IPS-18a (cell line): ENCODE results near the gene CD163L1.

Experiments used
- H3K27ac ChIP-seq: one replicate; pipeline ENCODE4 v1.5.1; 2013; ENCODE audit warnings: low read length
- H3K27me3 ChIP-seq: one replicate; pipeline ENCODE4 v1.6.1; 2013; ENCODE audit warnings: mild to moderate bottlenecking, low read length; ENCODE audit not compliant: control insufficient read depth, insufficient read depth
- H3K36me3 ChIP-seq: one replicate; pipeline ENCODE4 v1.6.1; 2013; ENCODE audit warnings: low read depth, low read length; ENCODE audit not compliant: control insufficient read depth
- H3K4me1 ChIP-seq: one replicate; pipeline ENCODE4 v1.6.1; 2013; ENCODE audit warnings: low read depth, low read length; ENCODE audit not compliant: control insufficient read depth
- H3K4me3 ChIP-seq: one replicate; pipeline ENCODE4 v1.5.1; 2013; ENCODE audit warnings: low read length
- H3K9ac ChIP-seq: one replicate; pipeline ENCODE4 v1.6.1; 2013; ENCODE audit warnings: mild to moderate bottlenecking, low read length, moderate library complexity
- H3K9me3 ChIP-seq: one replicate; pipeline ENCODE4 v1.6.1; 2013; ENCODE audit warnings: low read depth, low read length; ENCODE audit not compliant: control insufficient read depth

The CD163L1 gene

DNA sequence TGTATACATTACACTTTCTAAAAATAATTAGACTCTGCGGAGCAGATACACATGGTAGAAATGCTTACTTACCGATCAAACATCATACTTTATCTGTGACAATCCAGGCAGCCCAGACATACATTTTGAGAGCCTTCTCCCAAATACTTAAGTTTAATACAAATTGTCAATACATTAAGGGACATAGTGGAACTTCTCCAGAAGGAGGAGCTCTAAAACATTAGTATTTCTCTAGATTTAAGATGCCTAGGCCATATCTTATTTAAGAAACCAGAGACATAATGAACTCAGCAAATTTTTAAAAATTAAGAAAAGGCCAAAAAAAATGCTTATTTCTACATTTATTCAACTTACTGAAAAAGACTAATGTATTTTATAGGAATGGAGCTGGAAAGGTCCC lies 124.0 kb downstream of the CD163L1 start:
- Histone ChIP-seq H3K36me3 (no peaks in the 10 kb centered on the region), H3K4me3 (no peak overlapping the region), H3K4me1 (no peaks in the 10 kb centered on the region), H3K27me3 (no peaks in the 10 kb centered on the region), H3K27ac (no peak overlapping the region), H3K9me3 (no peaks in the 10 kb centered on the region), H3K9ac (no peak overlapping the region)

DNA sequence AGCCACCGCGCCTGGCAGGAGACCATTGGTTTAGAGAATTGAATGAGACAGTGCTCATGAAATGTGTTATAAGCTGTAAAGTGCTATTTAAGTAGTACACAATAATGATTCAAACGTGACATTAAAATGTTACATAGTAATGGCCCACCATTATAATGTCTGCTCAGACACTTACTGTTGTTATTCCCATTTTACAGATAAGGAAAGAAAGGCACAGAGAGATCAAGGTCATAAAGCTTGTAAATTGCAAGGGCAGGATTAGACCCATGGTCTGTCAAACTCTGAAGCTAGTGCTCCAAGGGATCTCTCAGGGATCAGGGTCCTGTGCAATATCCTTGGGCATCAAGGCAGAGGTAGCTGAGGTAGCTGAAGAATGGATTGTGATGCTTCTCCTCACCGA lies 133.9 kb downstream of the CD163L1 start:
- H3K27me3 ChIP-seq: no peaks in the 10 kb centered on the region
- H3K27ac ChIP-seq: no peak overlapping the region
- H3K4me1 ChIP-seq: no peaks in the 10 kb centered on the region
- H3K9me3 ChIP-seq: no peaks in the 10 kb centered on the region
- H3K36me3 ChIP-seq: no peaks in the 10 kb centered on the region
- no peak overlapping the region for H3K9ac ChIP-seq
- no peak overlapping the region for H3K4me3 ChIP-seq
